Gastrocnemius medialis (tissue), 4 donors: ENCODE data around the gene FBLN1. TPM values are rescaled to one million over a fixed set of nuclear protein-coding genes. Genes with fewer than 3 reads are reported as not detected.

Experiments
- ATAC-seq, 2 donors: fragments of 150-250 bp; one replicate each; pipeline ENCODE4 v1.9.1; 2016
- DNase-seq, 2 donors: peaks; one replicate each; pipeline ENCODE4 v3.0.0-alpha.2; 2019
- H3K27ac ChIP-seq, 4 donors: fragments of 200-600 bp; sonication (generic); 1 replicate in 1 of 4; 2 replicates in 3 of 4; pipeline ENCODE4 v1.5.1; 2016 to 2018; ENCODE audit warnings: mild to moderate bottlenecking in 2 of 4, moderate library complexity in 1 of 4
- H3K27me3 ChIP-seq, 3 donors: fragments of 200-600 bp; sonication (generic) in 2 of 3; 1 replicate in 1 of 3; 2 replicates in 2 of 3; pipeline versions ENCODE4 v1.5.1 to v1.6.0; 2016 to 2019; ENCODE audit warnings: mild to moderate bottlenecking in 1 of 3, moderate library complexity in 1 of 3
- H3K36me3 ChIP-seq, 2 donors: fragments of 200-600 bp; sonication (generic) in 1 of 2; one replicate each; pipeline ENCODE4 v1.5.1; 2017 to 2018
- H3K4me1 ChIP-seq, 2 donors: fragments of 200-600 bp; sonication (generic) in 1 of 2; one replicate each; pipeline ENCODE4 v1.5.1; 2016 to 2017; ENCODE audit warnings: mild to moderate bottlenecking in 2 of 2
- H3K4me3 ChIP-seq, 4 donors: fragments of 200-600 bp; sonication (generic) in 3 of 4; 1 replicate in 1 of 4; 2 replicates in 3 of 4; pipeline ENCODE4 v1.5.1; 2016 to 2019; ENCODE audit warnings: mild to moderate bottlenecking in 2 of 4
- H3K9me3 ChIP-seq, 3 donors: fragments of 200-600 bp; sonication (generic) in 2 of 3; 1 replicate in 1 of 3; 2 replicates in 2 of 3; pipeline ENCODE4 v1.5.1; 2016 to 2019
- POLR2A ChIP-seq, 2 donors: fragments of 450-650 bp; IDR thresholded peaks; one replicate each; pipeline ENCODE4 v1.6.1; 2017; ENCODE audit warnings: antibody characterized with exemption in 2 of 2, mild to moderate bottlenecking in 2 of 2, moderate library complexity in 2 of 2
- in situ Hi-C, 4 donors: fragments of 200-750 bp; cut with MboI; loops; one replicate each; pipeline versions ENCODE4 v1.15.0 to v1.8.0; 2017; ENCODE audit warnings: low sequenced_read_pairs in 4 of 4
- intact Hi-C: fragments of 100-400 bp; cut with DNase I; formaldehyde crosslinking; loops from one replicate; pipeline ENCODE4 v1.15.1; 2023; ENCODE audit warnings: low total_unique reads
- total RNA-seq, 4 donors: library from RNA; depleted of rRNA; stranded (reverse); fragments of >200 nt; gene quantifications; one replicate each; pipeline versions ENCODE4 v1.1.0 to v1.2.3, GENCODE V29; 2016
- TF ChIP-seq, protein P1 (sequence below), 5 experiments: fragments of 450-650 bp in 3 of 5; fragments of 200-600 bp in 2 of 5; sonication (generic) in 2 of 5; IDR thresholded peaks in 4 of 5; conservative IDR thresholded peaks in 1 of 5; 1 replicate in 4 of 5; 2 replicates in 1 of 5; pipeline ENCODE4 v1.5.1; 2016 to 2019; ENCODE audit warnings: antibody characterized with exemption in 5 of 5, mild to moderate bottlenecking in 3 of 5, moderate library complexity in 3 of 5

The FBLN1 gene
- total RNA-seq, 4 donors from 2014 or later: 12.5 to 37.1 (median 19.2) TPM

DNA sequence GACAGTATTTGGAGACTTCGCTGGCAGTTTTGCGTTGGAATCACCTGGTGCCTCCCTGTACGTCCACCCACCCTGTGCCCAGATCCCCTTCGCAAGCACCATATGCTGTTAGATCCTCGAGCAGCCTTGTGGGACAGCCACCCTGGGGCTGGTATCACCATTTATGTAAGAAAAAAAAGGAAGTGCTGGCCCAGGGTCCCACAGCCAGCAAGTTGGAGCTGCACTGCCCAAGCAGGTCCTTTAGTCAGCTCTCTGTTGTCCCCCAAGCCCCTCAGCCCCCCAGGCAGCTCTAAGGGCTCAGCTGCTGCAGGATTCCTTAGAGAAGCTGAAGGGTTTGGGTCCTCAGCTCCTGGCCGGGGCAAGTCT lies 80.3 kb downstream of the FBLN1 start:
- H3K36me3 ChIP-seq: no peaks in the 10 kb centered on the region
- no peaks in the 10 kb centered on the region for H3K9me3 ChIP-seq
- in situ Hi-C loops: no loop called here
- no peak for TF ChIP-seq POLR2A (IDR thresholded peaks at IDR 0.05)
- TF ChIP-seq, protein P1, sequence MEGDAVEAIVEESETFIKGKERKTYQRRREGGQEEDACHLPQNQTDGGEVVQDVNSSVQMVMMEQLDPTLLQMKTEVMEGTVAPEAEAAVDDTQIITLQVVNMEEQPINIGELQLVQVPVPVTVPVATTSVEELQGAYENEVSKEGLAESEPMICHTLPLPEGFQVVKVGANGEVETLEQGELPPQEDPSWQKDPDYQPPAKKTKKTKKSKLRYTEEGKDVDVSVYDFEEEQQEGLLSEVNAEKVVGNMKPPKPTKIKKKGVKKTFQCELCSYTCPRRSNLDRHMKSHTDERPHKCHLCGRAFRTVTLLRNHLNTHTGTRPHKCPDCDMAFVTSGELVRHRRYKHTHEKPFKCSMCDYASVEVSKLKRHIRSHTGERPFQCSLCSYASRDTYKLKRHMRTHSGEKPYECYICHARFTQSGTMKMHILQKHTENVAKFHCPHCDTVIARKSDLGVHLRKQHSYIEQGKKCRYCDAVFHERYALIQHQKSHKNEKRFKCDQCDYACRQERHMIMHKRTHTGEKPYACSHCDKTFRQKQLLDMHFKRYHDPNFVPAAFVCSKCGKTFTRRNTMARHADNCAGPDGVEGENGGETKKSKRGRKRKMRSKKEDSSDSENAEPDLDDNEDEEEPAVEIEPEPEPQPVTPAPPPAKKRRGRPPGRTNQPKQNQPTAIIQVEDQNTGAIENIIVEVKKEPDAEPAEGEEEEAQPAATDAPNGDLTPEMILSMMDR (IDR thresholded peaks at IDR 0.05 in 4 of 5, conservative IDR thresholded peaks at IDR 0.05 in 1 of 5): no peak
- ATAC-seq: no peak
- DNase-seq: no peak
- H3K27me3 ChIP-seq: peaks cover 0 to 3% (median 0%) of the 10 kb centered on the region in 3 donors
- H3K27ac ChIP-seq: no peak overlapping the region
- no peaks in the 10 kb centered on the region for H3K4me1 ChIP-seq
- intact Hi-C loops: no loop called here
- no peak overlapping the region for H3K4me3 ChIP-seq

DNA sequence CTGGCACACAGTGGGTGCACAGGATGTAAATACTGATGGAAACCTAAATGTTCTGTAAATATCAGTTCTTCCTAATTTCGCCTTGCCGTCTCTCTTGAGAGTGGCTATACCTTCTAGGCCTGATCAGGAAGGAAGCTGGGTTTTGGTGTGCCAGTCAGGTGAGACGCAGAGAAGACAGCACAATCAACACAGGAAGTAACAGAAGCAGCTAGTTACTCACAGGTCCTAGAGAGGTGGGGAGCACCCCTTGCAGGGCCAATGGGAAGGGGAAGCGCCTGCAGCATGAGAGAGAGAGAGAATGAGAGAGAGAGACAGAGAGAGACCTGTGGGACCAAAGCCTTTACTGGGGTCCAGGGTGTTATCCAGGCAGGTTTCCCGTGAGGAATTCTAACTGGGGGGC lies 80.8 kb downstream of the FBLN1 start:
- intact Hi-C loops: no loop called here
- no peak for DNase-seq
- H3K27ac ChIP-seq: no peak overlapping the region

DNA sequence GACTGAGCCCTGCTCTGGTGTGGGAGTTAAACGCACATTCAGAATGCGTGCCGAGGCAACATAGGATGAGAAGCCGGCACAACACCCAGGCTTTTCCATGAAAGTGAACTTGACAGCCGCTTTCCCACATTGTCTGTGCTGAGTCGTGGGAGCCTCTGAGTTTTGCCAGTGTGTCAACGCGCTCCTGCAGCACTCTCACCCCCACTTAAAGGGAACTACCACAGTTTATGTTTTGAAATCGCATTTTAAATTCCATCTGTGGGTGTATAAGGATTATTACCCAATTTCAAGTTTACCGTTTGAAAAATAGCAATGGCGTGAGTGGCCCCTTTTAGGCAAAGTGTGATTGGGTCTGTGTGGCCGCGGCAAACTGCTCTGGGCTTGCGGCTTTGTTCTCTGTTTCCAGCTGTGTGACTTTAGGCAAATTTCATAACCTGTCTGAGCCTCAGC lies 81.5 kb downstream of the FBLN1 start:
- TF ChIP-seq, protein P1 (IDR thresholded peaks at IDR 0.05 in 4 of 5, conservative IDR thresholded peaks at IDR 0.05 in 1 of 5): no peak
- TF ChIP-seq POLR2A (IDR thresholded peaks at IDR 0.05): no peak
- Histone ChIP-seq H3K4me3 (no peak overlapping the region), H3K4me1 (no peaks in the 10 kb centered on the region), H3K27me3 (peaks cover 0 to 3% (median 0%) of the 10 kb centered on the region in 3 donors), H3K9me3 (no peaks in the 10 kb centered on the region), H3K36me3 (no peaks in the 10 kb centered on the region), H3K27ac (no peak overlapping the region)
- intact Hi-C loops (no loop called here), in situ Hi-C loops (no loop called here)
- ATAC-seq: no peak
- DNase-seq: no peak

More for the DNA sequence above, 80.8 kb downstream of the FBLN1 start:
- H3K4me1 ChIP-seq: no peaks in the 10 kb centered on the region
- no peak for TF ChIP-seq POLR2A (IDR thresholded peaks at IDR 0.05)
- TF ChIP-seq, protein P1 (IDR thresholded peaks at IDR 0.05 in 4 of 5, conservative IDR thresholded peaks at IDR 0.05 in 1 of 5): no peak
- ATAC-seq: no peak
- no peaks in the 10 kb centered on the region for H3K36me3 ChIP-seq
- no peaks in the 10 kb centered on the region for H3K9me3 ChIP-seq
- H3K27me3 ChIP-seq: peaks cover 0 to 3% (median 0%) of the 10 kb centered on the region in 3 donors
- in situ Hi-C loops: no loop called here
- no peak overlapping the region for H3K4me3 ChIP-seq

DNA sequence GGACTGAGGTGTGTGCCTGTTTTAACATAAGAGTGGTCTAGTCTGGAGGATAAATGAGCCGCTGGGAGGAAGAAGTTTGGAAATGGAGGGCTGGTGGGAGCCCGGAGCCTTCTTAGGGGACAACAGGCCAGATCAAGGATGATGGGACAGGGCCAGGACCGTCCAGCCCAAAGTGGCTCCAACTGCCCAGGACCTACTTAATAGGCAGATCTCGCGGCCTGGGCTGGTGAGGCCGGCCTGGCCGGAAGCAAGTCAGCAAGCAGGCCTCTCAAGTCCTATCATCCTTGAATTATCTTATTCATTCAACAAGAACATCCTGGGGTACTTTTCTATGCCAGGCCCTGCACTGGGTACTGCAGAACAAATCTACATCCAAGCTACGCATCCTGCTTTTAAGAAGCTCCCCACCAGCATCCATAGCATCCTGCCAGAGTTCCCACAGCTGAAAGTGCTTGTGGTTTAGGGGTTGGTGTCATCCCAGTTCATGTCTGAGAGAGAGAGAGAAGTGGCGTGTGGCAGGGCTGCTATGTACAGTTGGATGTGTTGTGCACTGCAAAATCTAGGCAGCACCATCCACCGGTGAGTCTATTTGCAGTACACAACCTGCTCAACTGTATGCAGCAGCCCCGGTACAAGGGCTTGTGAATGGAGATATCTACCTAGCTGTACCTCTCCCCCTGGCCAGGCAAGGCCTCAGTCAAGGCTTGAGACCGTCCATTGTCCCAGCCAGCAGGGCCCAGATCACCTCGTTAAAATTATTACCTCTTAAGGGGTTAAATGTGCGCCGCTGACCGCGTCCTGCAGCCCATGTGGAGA lies 82.1 kb downstream of the FBLN1 start:
- intact Hi-C loops: no loop called here
- H3K4me1 ChIP-seq: no peaks in the 10 kb centered on the region
- peaks cover 0 to 3% (median 0%) of the 10 kb centered on the region in 3 donors for H3K27me3 ChIP-seq
- in situ Hi-C loops: no loop called here
- no peaks in the 10 kb centered on the region for H3K36me3 ChIP-seq
- no peaks in the 10 kb centered on the region for H3K9me3 ChIP-seq
- no peak for DNase-seq
- TF ChIP-seq, protein P1 (IDR thresholded peaks at IDR 0.05 in 4 of 5, conservative IDR thresholded peaks at IDR 0.05 in 1 of 5): no peak
- no peak for TF ChIP-seq POLR2A (IDR thresholded peaks at IDR 0.05)
- no peak overlapping the region for H3K4me3 ChIP-seq
- ATAC-seq: no peak
- no peak overlapping the region for H3K27ac ChIP-seq
